Measurements from ENCODE around the gene SLC44A3. TPM values are rescaled to one million over a fixed set of nuclear protein-coding genes. Genes with fewer than 3 reads are reported as not detected.

The SLC44A3 gene
- polyA plus RNA-seq, 3 donors = not detected

- Mint-ChIP-seq H3K27ac (no peak overlapping the region), H3K36me3 (no peaks in the 10 kb centered on the region), H3K27me3 (ENCODE audit: low read depth in 3 of 3) (peaks cover 3 to 6% (median 4%) of the 10 kb centered on the region in 3 donors), H3K4me3 (no peak overlapping the region), H3K4me1 (no peaks in the 10 kb centered on the region), H3K9me3 (peaks cover 0 to 8% (median 4%) of the 10 kb centered on the region in 7 donors)
- Histone ChIP-seq H3K27me3 (ENCODE audit: control insufficient read depth in 2 of 2, insufficient read depth in 2 of 2, low read length in 2 of 2) (no peaks in the 10 kb centered on the region), H3K4me3 (replicated peaks in 1 of 3; ENCODE audit: low read depth in 2 of 3, low read length in 3 of 3) (no peak overlapping the region), H4K20me1 (ENCODE audit: insufficient read depth, low read length) (no peaks in the 10 kb centered on the region), H3K9me3 (replicated peaks in 1 of 2; ENCODE audit: control insufficient read depth in 1 of 2, insufficient read depth in 1 of 2, low read length in 2 of 2) (no peaks in the 10 kb centered on the region), H2AFZ (ENCODE audit: insufficient read depth, low read depth, low read length, poor library complexity, severe bottlenecking) (no peak overlapping the region), H3K36me3 (replicated peaks in 1 of 2; ENCODE audit: control insufficient read depth in 1 of 2, insufficient read depth in 2 of 2, low read length in 2 of 2) (no peaks in the 10 kb centered on the region), H3K4me2 (replicated peaks; ENCODE audit: extremely low read depth, low read length, poor library complexity, severe bottlenecking) (no peak overlapping the region), H3K9ac (ENCODE audit: insufficient read depth, low read length, poor library complexity, severe bottlenecking) (no peak overlapping the region), H3K79me2 (ENCODE audit: insufficient read depth, low read length) (no peaks in the 10 kb centered on the region), H3K27ac (ENCODE audit: low read depth in 1 of 2, low read length in 2 of 2) (no peak overlapping the region), H3K4me1 (ENCODE audit: control insufficient read depth in 1 of 2, insufficient read depth in 2 of 2, low read length in 2 of 2) (no peaks in the 10 kb centered on the region)
- no peak for DNase-seq
- no peak for TF ChIP-seq CTCF (IDR thresholded peaks at IDR 0.05)
- 100% methylated on average over 5 of the region's 7 CpGs for WGBS (ENCODE audit: insufficient coverage)
- intact Hi-C loops (cut with micrococcal nuclease) = no loop called here
These were observed 88.0 kb downstream of the SLC44A3 start for GRCh38 chr1:94908190-94908589.

- DNase-seq = no peak
- Histone ChIP-seq H3K36me3 (replicated peaks in 1 of 2; ENCODE audit: control insufficient read depth in 1 of 2, insufficient read depth in 2 of 2, low read length in 2 of 2) (no peaks in the 10 kb centered on the region), H3K9ac (ENCODE audit: insufficient read depth, low read length, poor library complexity, severe bottlenecking) (no peak overlapping the region), H3K9me3 (replicated peaks in 1 of 2; ENCODE audit: control insufficient read depth in 1 of 2, insufficient read depth in 1 of 2, low read length in 2 of 2) (no peaks in the 10 kb centered on the region), H3K27me3 (ENCODE audit: control insufficient read depth in 2 of 2, insufficient read depth in 2 of 2, low read length in 2 of 2) (no peaks in the 10 kb centered on the region), H4K20me1 (ENCODE audit: insufficient read depth, low read length) (no peaks in the 10 kb centered on the region), H3K4me3 (replicated peaks in 1 of 3; ENCODE audit: low read depth in 2 of 3, low read length in 3 of 3) (no peak overlapping the region), H3K4me1 (ENCODE audit: control insufficient read depth in 1 of 2, insufficient read depth in 2 of 2, low read length in 2 of 2) (no peaks in the 10 kb centered on the region), H2AFZ (ENCODE audit: insufficient read depth, low read depth, low read length, poor library complexity, severe bottlenecking) (no peak overlapping the region), H3K4me2 (replicated peaks; ENCODE audit: extremely low read depth, low read length, poor library complexity, severe bottlenecking) (no peak overlapping the region), H3K27ac (ENCODE audit: low read depth in 1 of 2, low read length in 2 of 2) (no peak overlapping the region), H3K79me2 (ENCODE audit: insufficient read depth, low read length) (no peaks in the 10 kb centered on the region)
- Mint-ChIP-seq H3K27ac (no peak overlapping the region), H3K36me3 (no peaks in the 10 kb centered on the region), H3K4me1 (no peaks in the 10 kb centered on the region), H3K9me3 (peaks cover 0 to 8% (median 4%) of the 10 kb centered on the region in 7 donors), H3K4me3 (no peak overlapping the region), H3K27me3 (ENCODE audit: low read depth in 3 of 3) (peaks cover 2 to 10% (median 6%) of the 10 kb centered on the region in 3 donors)
- TF ChIP-seq CTCF (IDR thresholded peaks at IDR 0.05) = no peak
- 100% methylated on average over 1 of the region's 2 CpGs for WGBS (ENCODE audit: insufficient coverage)
- intact Hi-C loops (cut with micrococcal nuclease) = no loop called here
These were observed 88.8 kb downstream of the SLC44A3 start for GRCh38 chr1:94908965-94909364.
